GM12891 (cell line): Measurements from ENCODE around the gene MSL3.

Experiments used
- PAX5 ChIP-seq: IDR thresholded peaks from 2 replicates; pipeline ENCODE4 v1.6.1; 2011; ENCODE audit warnings: low read length, moderate library complexity, mild to moderate bottlenecking; ENCODE audit not compliant: insufficient read depth, severe bottlenecking
- POLR2A ChIP-seq: IDR thresholded peaks from 2 replicates; pipeline ENCODE4 v1.6.1; 2011; ENCODE audit warnings: low read depth, low read length, control low read depth
- POLR2AphosphoS5 ChIP-seq: IDR thresholded peaks from 2 replicates; pipeline ENCODE4 v1.6.1; 2011; ENCODE audit warnings: low read depth, low read length, control low read depth
- SPI1 ChIP-seq: IDR thresholded peaks from 2 replicates; pipeline ENCODE4 v1.6.1; 2011; ENCODE audit warnings: low read depth, low read length, control low read depth
- TAF1 ChIP-seq: IDR thresholded peaks from 2 replicates; pipeline ENCODE4 v1.6.1; 2011; ENCODE audit warnings: low read depth, low read length, control low read depth

DNA sequence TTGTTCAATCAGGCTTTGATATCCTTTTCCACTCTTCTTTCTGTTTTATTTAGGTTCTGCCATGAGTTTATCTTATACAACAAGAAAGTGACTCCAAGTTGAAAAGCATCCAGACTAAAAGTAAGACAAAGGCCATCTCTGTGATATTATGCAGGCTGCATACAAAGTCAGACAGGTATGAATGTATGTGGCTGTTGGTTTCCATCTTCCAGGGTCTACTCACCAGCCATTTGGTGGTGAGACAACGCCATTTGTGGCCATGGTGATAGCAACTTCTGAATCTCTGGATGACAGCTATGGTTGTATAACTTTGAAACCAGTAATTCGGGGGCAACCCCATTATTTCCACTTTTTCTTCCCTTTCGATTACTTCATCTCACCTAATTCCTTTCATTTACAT is 17.2 kb upstream of the MSL3 start:
- TF ChIP-seq PAX5 (no peak), POLR2AphosphoS5 (no peak), SPI1 (no peak), POLR2A (no peak), TAF1 (no peak)
